ENCODE data around the gene MROH9. TPM values are rescaled to one million over a fixed set of nuclear protein-coding genes. Genes with fewer than 3 reads are reported as not detected.

The MROH9 gene
- total RNA-seq, 4 donors from 2014 or later = not detected

- H3K4me3 ChIP-seq = no peak overlapping the region
- ATAC-seq = no peak
- intact Hi-C loops (cut with DNase I; ENCODE audit: low total_unique reads) = no loop called here
These were observed 117.6 kb downstream of the MROH9 start for GRCh38 chr1:171052977-171053376.

GRCh38 chr1:171055966-171056643 lies 120.8 kb downstream of the MROH9 start:
- Histone ChIP-seq H3K4me1 (no peaks in the 10 kb centered on the region), H3K27ac (no peak overlapping the region), H3K9me3 (no peaks in the 10 kb centered on the region), H3K27me3 (no peaks in the 10 kb centered on the region), H3K4me3 (no peak overlapping the region), H3K36me3 (no peaks in the 10 kb centered on the region)
- no peak for TF ChIP-seq CTCF (IDR thresholded peaks at IDR 0.05 in 4 of 5, conservative IDR thresholded peaks at IDR 0.05 in 1 of 5)
- TF ChIP-seq POLR2A (IDR thresholded peaks at IDR 0.05) = no peak
- DNase-seq (no peak), ATAC-seq (no peak)
- intact Hi-C loops (cut with DNase I; ENCODE audit: low total_unique reads) (no loop called here), in situ Hi-C loops (cut with MboI; ENCODE audit: low sequenced_read_pairs in 4 of 4) (no loop called here)

More at GRCh38 chr1:171052977-171053376, 117.6 kb downstream of the MROH9 start:
- no peak for DNase-seq
- TF ChIP-seq CTCF (IDR thresholded peaks at IDR 0.05 in 4 of 5, conservative IDR thresholded peaks at IDR 0.05 in 1 of 5) = no peak
- no peak for TF ChIP-seq POLR2A (IDR thresholded peaks at IDR 0.05)
- H3K27me3 ChIP-seq = no peaks in the 10 kb centered on the region
- H3K27ac ChIP-seq = no peak overlapping the region
- in situ Hi-C loops (cut with MboI; ENCODE audit: low sequenced_read_pairs in 4 of 4) = no loop called here
- H3K4me1 ChIP-seq = no peaks in the 10 kb centered on the region
- H3K9me3 ChIP-seq = no peaks in the 10 kb centered on the region
- H3K36me3 ChIP-seq = no peaks in the 10 kb centered on the region

GRCh38 chr1:171061425-171062143 lies 126.2 kb downstream of the MROH9 start:
- Histone ChIP-seq H3K4me1 (no peaks in the 10 kb centered on the region), H3K9me3 (no peaks in the 10 kb centered on the region), H3K4me3 (no peak overlapping the region), H3K27me3 (no peaks in the 10 kb centered on the region), H3K27ac (no peak overlapping the region), H3K36me3 (no peaks in the 10 kb centered on the region)
- no peak for ATAC-seq
- in situ Hi-C loops (cut with MboI; ENCODE audit: low sequenced_read_pairs in 4 of 4) (no loop called here), intact Hi-C loops (cut with DNase I; ENCODE audit: low total_unique reads) (no loop called here)
- no peak for TF ChIP-seq POLR2A (IDR thresholded peaks at IDR 0.05)
- TF ChIP-seq CTCF (IDR thresholded peaks at IDR 0.05 in 4 of 5, conservative IDR thresholded peaks at IDR 0.05 in 1 of 5) = no peak
- DNase-seq = no peak

GRCh38 chr1:171062902-171063301 lies 127.6 kb downstream of the MROH9 start:
- intact Hi-C loops (cut with DNase I; ENCODE audit: low total_unique reads) (no loop called here), in situ Hi-C loops (cut with MboI; ENCODE audit: low sequenced_read_pairs in 4 of 4) (no loop called here)
- Histone ChIP-seq H3K36me3 (no peaks in the 10 kb centered on the region), H3K27ac (no peak overlapping the region), H3K9me3 (no peaks in the 10 kb centered on the region), H3K27me3 (no peaks in the 10 kb centered on the region), H3K4me1 (no peaks in the 10 kb centered on the region), H3K4me3 (no peak overlapping the region)
- DNase-seq (no peak), ATAC-seq (no peak)
- TF ChIP-seq POLR2A (IDR thresholded peaks at IDR 0.05) (no peak), CTCF (IDR thresholded peaks at IDR 0.05 in 4 of 5, conservative IDR thresholded peaks at IDR 0.05 in 1 of 5) (no peak)
